GM12892 (cell line): ENCODE results near the gene DLG2.
A peak's percentile ranks its signal among the peaks of the same experiment; 100 is the strongest.

ENCODE experiments used
- DNase-seq: peaks from one replicate; pipeline ENCODE4 v3.0.0; 2011; ENCODE audit not compliant: insufficient read length
- FAIRE-seq: peaks from 2 replicates; lab custom pipeline; 2011; peaks lifted over from hg19 to GRCh38; lab: Jason Lieb, UNC
- POLR2A ChIP-seq: IDR thresholded peaks from 2 replicates; pipeline ENCODE4 v1.6.1; 2011; ENCODE audit warnings: low read depth, low read length, control low read depth
- POLR2AphosphoS5 ChIP-seq: IDR thresholded peaks from 2 replicates; pipeline ENCODE4 v1.6.1; 2011; ENCODE audit warnings: low read depth, low read length, control low read depth
- TAF1 ChIP-seq: IDR thresholded peaks from 2 replicates; pipeline ENCODE4 v1.6.1; 2011; ENCODE audit warnings: low read depth, mild to moderate bottlenecking, control low read depth, low read length, borderline replicate concordance

DLG2 gene

GRCh38 chr11:83583757-83584366, 2043.3 kb downstream of the DLG2 start:
- FAIRE-seq (peak; percentile 95), DNase-seq (peak; percentile 12)
- TF ChIP-seq TAF1 (no peak), POLR2A (no peak), POLR2AphosphoS5 (no peak)

DNA sequence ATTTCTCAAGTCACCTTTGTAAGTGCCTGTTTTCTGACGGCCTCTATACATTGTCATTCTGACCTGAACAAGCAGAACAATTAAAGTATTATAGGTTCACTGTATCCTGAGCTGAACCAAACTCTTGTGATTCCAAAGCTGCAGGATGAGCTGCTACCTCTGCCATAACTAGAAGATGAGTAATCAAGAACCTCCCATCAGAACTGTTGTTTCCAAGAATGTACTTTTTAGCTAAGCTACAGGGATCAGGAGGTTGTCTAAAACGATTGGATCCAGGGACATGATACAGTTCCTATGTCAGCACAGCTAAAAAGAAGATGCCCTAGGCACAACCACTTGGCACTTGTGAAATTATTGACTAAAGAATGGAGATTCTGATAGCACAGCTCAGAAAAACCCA, 2052.6 kb downstream of the DLG2 start:
- TF ChIP-seq TAF1 (no peak), POLR2AphosphoS5 (no peak), POLR2A (no peak)
- FAIRE-seq (no peak), DNase-seq (no peak)

DNA sequence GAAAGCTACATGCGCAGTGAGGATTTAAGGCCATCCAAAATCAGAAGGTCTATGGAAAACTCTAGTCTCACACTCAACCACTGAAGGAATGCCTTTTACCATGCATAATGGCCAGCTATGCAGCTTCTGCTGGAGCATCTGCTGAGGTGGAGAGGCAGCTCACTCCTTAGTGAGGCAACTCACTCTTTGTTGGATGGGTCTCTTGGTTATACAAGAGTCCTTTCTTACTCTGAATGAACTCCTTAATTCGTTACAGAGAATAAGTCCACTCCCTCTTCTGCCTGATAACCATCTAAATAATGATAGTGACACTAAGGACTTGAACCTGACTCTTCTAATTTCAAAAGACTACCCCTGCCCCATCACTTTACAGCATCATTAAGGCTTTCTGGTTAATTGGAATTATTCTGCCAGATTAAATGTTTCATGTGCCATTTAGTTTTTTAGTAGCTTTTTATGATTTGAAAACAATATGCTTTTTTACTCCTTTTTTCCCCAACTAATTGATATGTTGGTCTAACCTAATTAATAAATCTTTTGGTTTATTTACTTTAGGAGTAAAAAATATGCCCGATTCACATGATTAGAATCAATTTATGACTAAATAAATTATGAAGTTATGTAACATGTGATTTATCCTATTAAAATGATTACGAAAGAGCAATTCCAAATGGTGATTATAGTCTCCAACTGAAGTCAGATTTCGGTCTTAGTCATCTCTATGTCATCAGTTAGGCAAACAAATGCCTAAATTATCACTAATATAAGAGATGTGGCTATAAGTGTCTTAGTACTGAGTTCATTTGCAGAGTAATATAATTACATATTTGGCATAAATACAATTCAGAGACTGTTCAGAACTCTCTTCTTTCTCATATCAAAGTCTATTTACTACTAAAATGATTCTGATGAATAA, 2054.3 kb downstream of the DLG2 start:
- TF ChIP-seq POLR2A (no peak), TAF1 (no peak), POLR2AphosphoS5 (no peak)
- no peak for FAIRE-seq
- DNase-seq: no peak

DNA sequence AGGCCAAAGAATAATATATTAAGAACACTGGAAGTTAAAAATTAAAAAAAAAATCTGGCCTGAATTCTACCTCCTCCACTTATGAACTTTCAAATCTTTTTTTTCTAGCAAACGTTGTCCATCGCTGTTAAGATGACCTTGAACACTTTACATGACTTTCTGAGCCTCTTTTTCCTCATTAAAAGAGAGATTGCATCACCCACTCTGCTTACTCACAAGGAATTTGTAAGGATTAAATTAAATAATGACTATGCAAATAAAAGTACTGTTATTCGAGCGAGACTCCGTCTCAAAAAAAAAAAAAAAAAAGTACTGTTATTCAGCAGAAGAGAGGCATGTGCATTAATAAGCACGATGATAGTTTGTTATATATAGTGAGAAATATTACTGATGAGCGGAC, 2055.8 kb downstream of the DLG2 start:
- TF ChIP-seq TAF1 (no peak), POLR2AphosphoS5 (no peak), POLR2A (no peak)
- FAIRE-seq: no peak
- DNase-seq: no peak

DNA sequence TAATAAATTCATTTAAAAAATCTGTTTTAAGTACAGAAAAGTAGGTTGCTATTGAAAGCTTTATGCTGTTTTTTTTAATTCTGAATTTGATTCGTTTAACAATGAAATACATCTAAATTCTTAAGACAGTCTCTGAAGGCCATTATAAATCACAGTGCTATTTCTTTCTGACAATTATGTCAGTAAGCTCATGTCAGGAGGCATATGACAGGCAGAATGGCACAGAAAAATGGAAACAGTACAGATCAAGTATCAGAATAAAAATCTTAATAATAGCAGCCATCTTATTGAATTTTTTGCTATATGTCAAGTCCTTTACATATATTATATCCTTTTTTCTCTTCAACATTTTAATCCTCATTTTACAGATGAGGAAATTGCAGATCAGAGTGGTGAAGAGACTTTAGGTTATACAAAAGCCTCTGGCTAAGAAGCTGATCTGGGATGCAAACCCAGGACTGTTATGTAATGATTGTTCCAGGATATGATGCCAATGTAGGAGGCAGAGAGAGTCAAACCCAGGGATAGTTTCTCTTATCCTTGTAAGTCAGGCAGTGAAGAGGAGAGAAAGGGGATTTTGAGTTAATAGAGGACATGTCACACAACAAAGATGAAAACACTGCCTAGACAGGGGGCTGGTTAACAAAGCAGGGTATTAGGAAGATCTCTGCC, 2057.9 kb downstream of the DLG2 start:
- FAIRE-seq: no peak
- TF ChIP-seq POLR2A (no peak), TAF1 (no peak), POLR2AphosphoS5 (no peak)
- DNase-seq: no peak

GRCh38 chr11:83568516-83568915, 2058.6 kb downstream of the DLG2 start:
- FAIRE-seq: peak; percentile 78
- TF ChIP-seq POLR2A (no peak), POLR2AphosphoS5 (no peak), TAF1 (no peak)
- DNase-seq: no peak

- FAIRE-seq (no peak), DNase-seq (no peak)
- TF ChIP-seq POLR2A: no peak
Measured at GRCh38 chr11:83566950-83567349, 2060.2 kb downstream of the DLG2 start.

- TF ChIP-seq POLR2A (no peak), TAF1 (no peak), POLR2AphosphoS5 (no peak)
- DNase-seq (no peak), FAIRE-seq (no peak)
Measured at GRCh38 chr11:83564870-83565269, 2062.3 kb downstream of the DLG2 start.

DNA sequence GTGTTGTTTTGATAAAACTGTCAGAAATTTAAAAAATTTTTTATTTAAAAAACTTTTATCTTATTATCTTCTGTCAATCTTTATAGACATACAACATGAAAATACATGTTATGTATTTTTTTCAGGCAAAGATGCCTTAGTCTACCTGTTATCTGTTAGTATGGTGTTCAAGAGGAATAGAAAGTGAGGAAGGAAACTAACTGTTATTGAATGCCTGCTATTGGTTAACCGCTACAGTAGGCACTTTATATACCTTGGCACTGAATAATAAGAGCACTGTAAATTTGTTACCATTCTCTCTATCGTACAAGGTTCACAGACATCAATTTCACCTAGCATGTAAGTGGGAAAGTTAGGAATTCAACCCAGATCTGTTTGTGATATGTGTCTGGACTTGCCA, 2068.9 kb downstream of the DLG2 start:
- DNase-seq: no peak
- FAIRE-seq: peak; percentile 82
- no peak for TF ChIP-seq TAF1
- no peak for TF ChIP-seq POLR2AphosphoS5
- no peak for TF ChIP-seq POLR2A

GRCh38 chr11:83557653-83558052, 2069.5 kb downstream of the DLG2 start:
- FAIRE-seq (no peak), DNase-seq (no peak)
- TF ChIP-seq TAF1 (no peak), POLR2AphosphoS5 (no peak), POLR2A (no peak)

DNA sequence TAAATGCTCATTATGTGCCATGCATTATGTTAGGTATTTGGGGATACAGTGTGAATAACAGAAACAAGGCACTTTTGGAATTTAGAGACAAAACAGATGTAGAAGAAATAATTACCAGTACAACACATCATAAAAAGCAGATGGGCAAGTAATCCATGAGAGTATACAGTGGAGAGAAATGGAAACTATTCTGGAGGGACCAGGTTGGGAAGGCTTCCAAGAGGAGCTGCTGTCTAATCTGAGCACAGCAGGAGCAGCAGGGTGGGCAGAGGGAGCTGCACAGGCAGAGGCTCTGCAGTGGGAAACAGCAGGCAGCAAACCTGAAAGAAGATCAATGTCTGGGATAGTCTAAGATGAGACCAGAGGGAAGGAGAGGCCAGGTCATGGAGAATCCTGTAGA, 2072.3 kb downstream of the DLG2 start:
- no peak for FAIRE-seq
- TF ChIP-seq POLR2A (no peak), POLR2AphosphoS5 (no peak), TAF1 (no peak)
- no peak for DNase-seq
